Neural cell (in vitro differentiated cells): ENCODE data around the gene MRPL48.

Experiments used
- EP300 ChIP-seq: fragments of 450-650 bp; conservative IDR thresholded peaks from 2 replicates; pipeline ENCODE4 v1.6.1; 2014; ENCODE audit warnings: antibody characterized with exemption, mild to moderate bottlenecking, moderate library complexity; ENCODE audit not compliant: poor library complexity, severe bottlenecking
- EZH2 ChIP-seq: fragments of 200-600, 300-800 bp; shearing (Covaris generic), sonication (generic); IDR thresholded peaks from 2 replicates; pipeline ENCODE4 v1.6.1; 2014; ENCODE audit warnings: antibody characterized with exemption, low read length, borderline replicate concordance, mild to moderate bottlenecking; ENCODE audit not compliant: insufficient read depth, poor library complexity, severe bottlenecking
- MXI1 ChIP-seq: fragments of 450-650 bp; conservative IDR thresholded peaks from 2 replicates; pipeline ENCODE4 v1.6.1; 2014; ENCODE audit warnings: antibody characterized with exemption, mild to moderate bottlenecking; ENCODE audit not compliant: poor library complexity, severe bottlenecking
- POLR2AphosphoS5 ChIP-seq: IDR thresholded peaks from 2 replicates; pipeline ENCODE4 v1.6.1; 2012
- TF ChIP-seq, protein P1 (sequence below): IDR thresholded peaks from 2 replicates; pipeline ENCODE4 v1.6.1; 2012; ENCODE audit warnings: borderline replicate concordance
- TF ChIP-seq, protein P2 (sequence below): fragments of 450-650 bp; IDR thresholded peaks from 2 replicates; pipeline ENCODE4 v1.5.1; 2014; ENCODE audit warnings: antibody characterized with exemption, mild to moderate bottlenecking, moderate library complexity; ENCODE audit not compliant: poor library complexity, severe bottlenecking

DNA sequence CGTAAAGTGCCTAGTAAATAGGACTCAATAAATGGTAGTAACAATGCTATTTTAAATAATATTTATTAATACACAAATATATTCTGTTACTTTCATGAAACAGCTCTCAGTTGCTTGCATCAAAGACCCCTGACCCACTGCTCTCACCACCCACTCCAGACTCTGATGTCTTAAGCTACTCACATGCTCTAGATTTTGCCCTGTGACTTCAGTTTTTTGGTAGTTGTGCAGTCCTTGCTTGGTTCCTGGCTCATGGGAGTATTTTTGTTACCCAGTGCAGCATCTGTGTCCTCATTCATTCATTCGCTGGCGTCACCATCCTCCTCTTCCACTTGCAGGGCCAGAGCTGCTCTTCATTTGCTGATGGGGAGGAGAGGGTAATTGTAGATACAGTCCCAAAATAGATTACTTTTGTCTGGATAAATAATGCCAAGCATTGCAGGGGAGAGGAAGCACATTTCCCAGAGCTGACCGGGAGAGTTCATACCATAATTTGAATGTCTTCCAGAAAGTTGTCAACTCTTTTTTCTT, 12.7 kb downstream of the MRPL48 start:
- TF ChIP-seq, protein P1, sequence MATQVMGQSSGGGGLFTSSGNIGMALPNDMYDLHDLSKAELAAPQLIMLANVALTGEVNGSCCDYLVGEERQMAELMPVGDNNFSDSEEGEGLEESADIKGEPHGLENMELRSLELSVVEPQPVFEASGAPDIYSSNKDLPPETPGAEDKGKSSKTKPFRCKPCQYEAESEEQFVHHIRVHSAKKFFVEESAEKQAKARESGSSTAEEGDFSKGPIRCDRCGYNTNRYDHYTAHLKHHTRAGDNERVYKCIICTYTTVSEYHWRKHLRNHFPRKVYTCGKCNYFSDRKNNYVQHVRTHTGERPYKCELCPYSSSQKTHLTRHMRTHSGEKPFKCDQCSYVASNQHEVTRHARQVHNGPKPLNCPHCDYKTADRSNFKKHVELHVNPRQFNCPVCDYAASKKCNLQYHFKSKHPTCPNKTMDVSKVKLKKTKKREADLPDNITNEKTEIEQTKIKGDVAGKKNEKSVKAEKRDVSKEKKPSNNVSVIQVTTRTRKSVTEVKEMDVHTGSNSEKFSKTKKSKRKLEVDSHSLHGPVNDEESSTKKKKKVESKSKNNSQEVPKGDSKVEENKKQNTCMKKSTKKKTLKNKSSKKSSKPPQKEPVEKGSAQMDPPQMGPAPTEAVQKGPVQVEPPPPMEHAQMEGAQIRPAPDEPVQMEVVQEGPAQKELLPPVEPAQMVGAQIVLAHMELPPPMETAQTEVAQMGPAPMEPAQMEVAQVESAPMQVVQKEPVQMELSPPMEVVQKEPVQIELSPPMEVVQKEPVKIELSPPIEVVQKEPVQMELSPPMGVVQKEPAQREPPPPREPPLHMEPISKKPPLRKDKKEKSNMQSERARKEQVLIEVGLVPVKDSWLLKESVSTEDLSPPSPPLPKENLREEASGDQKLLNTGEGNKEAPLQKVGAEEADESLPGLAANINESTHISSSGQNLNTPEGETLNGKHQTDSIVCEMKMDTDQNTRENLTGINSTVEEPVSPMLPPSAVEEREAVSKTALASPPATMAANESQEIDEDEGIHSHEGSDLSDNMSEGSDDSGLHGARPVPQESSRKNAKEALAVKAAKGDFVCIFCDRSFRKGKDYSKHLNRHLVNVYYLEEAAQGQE = no peak
- TF ChIP-seq, protein P2, sequence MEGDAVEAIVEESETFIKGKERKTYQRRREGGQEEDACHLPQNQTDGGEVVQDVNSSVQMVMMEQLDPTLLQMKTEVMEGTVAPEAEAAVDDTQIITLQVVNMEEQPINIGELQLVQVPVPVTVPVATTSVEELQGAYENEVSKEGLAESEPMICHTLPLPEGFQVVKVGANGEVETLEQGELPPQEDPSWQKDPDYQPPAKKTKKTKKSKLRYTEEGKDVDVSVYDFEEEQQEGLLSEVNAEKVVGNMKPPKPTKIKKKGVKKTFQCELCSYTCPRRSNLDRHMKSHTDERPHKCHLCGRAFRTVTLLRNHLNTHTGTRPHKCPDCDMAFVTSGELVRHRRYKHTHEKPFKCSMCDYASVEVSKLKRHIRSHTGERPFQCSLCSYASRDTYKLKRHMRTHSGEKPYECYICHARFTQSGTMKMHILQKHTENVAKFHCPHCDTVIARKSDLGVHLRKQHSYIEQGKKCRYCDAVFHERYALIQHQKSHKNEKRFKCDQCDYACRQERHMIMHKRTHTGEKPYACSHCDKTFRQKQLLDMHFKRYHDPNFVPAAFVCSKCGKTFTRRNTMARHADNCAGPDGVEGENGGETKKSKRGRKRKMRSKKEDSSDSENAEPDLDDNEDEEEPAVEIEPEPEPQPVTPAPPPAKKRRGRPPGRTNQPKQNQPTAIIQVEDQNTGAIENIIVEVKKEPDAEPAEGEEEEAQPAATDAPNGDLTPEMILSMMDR = no peak
- TF ChIP-seq EP300 (no peak), POLR2AphosphoS5 (no peak), EZH2 (no peak), MXI1 (no peak)
